GM12878 (cell line): ENCODE results near the gene KCNH6.

ENCODE experiments used
- CTCF ChIP-seq, 3 experiments: IDR thresholded peaks in 2 of 3; conservative IDR thresholded peaks in 1 of 3; 2 replicates each; pipeline ENCODE4 v1.5.1; 2011; ENCODE audit warnings: low read depth in 3 of 3, low read length in 3 of 3, mild to moderate bottlenecking in 3 of 3, control low read depth in 2 of 3, moderate library complexity in 2 of 3, inconsistent platforms in 1 of 3, mixed read lengths in 1 of 3; ENCODE audit not compliant: control insufficient read depth in 2 of 3, insufficient read depth in 1 of 3; ENCODE audit errors: extremely low read depth in 1 of 3
- TAF1 ChIP-seq: IDR thresholded peaks from 2 replicates; pipeline ENCODE4 v1.6.1; 2011; ENCODE audit warnings: mild to moderate bottlenecking, low read depth, low read length, borderline replicate concordance

- TF ChIP-seq TAF1, result no peak
- no peak for TF ChIP-seq CTCF (IDR thresholded peaks at IDR 0.05 in 2 of 3, conservative IDR thresholded peaks at IDR 0.05 in 1 of 3; ENCODE audit: control insufficient read depth in 2 of 3, extremely low read depth in 1 of 3, insufficient read depth in 1 of 3, low read depth in 3 of 3, low read length in 3 of 3)
Observed at GRCh38 chr17:63550817-63551639, 27.9 kb downstream of the KCNH6 start.
